ENCODE results near the gene RRP15. TPM values are rescaled to one million over a fixed set of nuclear protein-coding genes. Genes with fewer than 3 reads are reported as not detected.
A peak's percentile ranks its signal among the peaks of the same experiment; 100 is the strongest.

RRP15 gene
- total and polyA plus RNA-seq, 2 of the 8 experiments (the other 6 are each of a cell fraction or from before 2014, with no cell fraction given): 3.7 to 52.8 TPM

GRCh38 chr1:218345673-218346390, 60.7 kb downstream of the RRP15 start:
- no peak overlapping the region for H3K27ac ChIP-seq (ENCODE audit: low read depth, low read length)
- TF ChIP-seq SIX5 (IDR thresholded peaks at IDR 0.05; ENCODE audit: low read depth, low read length) (no peak), CHD2 (IDR thresholded peaks at IDR 0.05; ENCODE audit: low read length) (no peak), EGR1 (IDR thresholded peaks at IDR 0.05; ENCODE audit: borderline replicate concordance, low read depth, low read length) (no peak), TCF12 (IDR thresholded peaks at IDR 0.05; ENCODE audit: low read depth, low read length) (no peak), RAD21 (IDR thresholded peaks at IDR 0.05 in 1 of 2, conservative IDR thresholded peaks at IDR 0.05 in 1 of 2; ENCODE audit: low read depth in 2 of 2, low read length in 2 of 2) (no peak), POLR2AphosphoS5 (IDR thresholded peaks at IDR 0.05; ENCODE audit: low read depth, low read length) (peak; percentile 31; the same call in 1 of the 2 replicates), SIN3A (conservative IDR thresholded peaks at IDR 0.05 in 1 of 2, IDR thresholded peaks at IDR 0.05 in 1 of 2; ENCODE audit: low read depth in 1 of 2, low read length in 2 of 2) (0 out of 4 replicates have a peak, but pooled peaks of 1 of the 2 experiments have one; percentile 16), NRF1 (IDR thresholded peaks at IDR 0.05; ENCODE audit: low read depth, low read length) (no peak), NANOG (IDR thresholded peaks at IDR 0.05; ENCODE audit: insufficient read depth, low read depth, low read length, poor library complexity, severe bottlenecking) (no peak), SUZ12 (IDR thresholded peaks at IDR 0.05; ENCODE audit: low read length) (peak; percentile 60; the same call in 1 of the 2 replicates)
- TF ChIP-seq, protein P1, sequence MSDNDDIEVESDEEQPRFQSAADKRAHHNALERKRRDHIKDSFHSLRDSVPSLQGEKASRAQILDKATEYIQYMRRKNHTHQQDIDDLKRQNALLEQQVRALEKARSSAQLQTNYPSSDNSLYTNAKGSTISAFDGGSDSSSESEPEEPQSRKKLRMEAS (IDR thresholded peaks at IDR 0.05): peak; percentile 71; the same call in 1 of the 2 replicates

More at GRCh38 chr1:218345673-218346390, 60.7 kb downstream of the RRP15 start:
- H3K23me2 ChIP-seq (ENCODE audit: low read depth, low read length): peaks cover 24% of the 10 kb centered on the region
- POLR2A ChIA-PET (ENCODE audit: partially characterized antibody): interaction anchor here (0.7 to 1.7 kb wide), 10 partner anchors 8 to 175 kb away, joined by 3 to 10 read pairs (median 3); no protein-coding TSS in a partner anchor
- peak overlapping the region; percentile 72 to 88 (median 80) for H3K4me3 ChIP-seq (ENCODE audit: extremely low read depth in 1 of 4, insufficient read depth in 2 of 4, low read depth in 3 of 4, low read length in 4 of 4)
- no peaks in the 10 kb centered on the region for H3K79me1 ChIP-seq (ENCODE audit: low read depth, low read length)
- no peak overlapping the region for H4K5ac ChIP-seq (ENCODE audit: insufficient read length, low read depth, low read length)
- FAIRE-seq: no peak
- CTCF ChIA-PET (ENCODE audit: partially characterized antibody): interaction anchor here (0.6 to 3.3 kb wide), 16 partner anchors 8 to 1467 kb away, joined by 3 to 20 read pairs (median 3); no protein-coding TSS in a partner anchor
- H3K56ac ChIP-seq (replicated peaks; ENCODE audit: insufficient read length, low read depth, low read length): peak overlapping the region; percentile 17
- no peaks in the 10 kb centered on the region for H3K36me3 ChIP-seq (ENCODE audit: control insufficient read depth in 2 of 4, insufficient read depth in 4 of 4, low read length in 3 of 4)
- peak overlapping the region; percentile 64; the same call in 1 of the 2 replicates for H2BK12ac ChIP-seq (ENCODE audit: low read depth, low read length)
- H3K79me2 ChIP-seq (ENCODE audit: control insufficient read depth in 1 of 2, insufficient read depth in 2 of 2, low read length in 2 of 2): no peaks in the 10 kb centered on the region
- H2AFZ ChIP-seq (ENCODE audit: low read length): peak overlapping the region; percentile 69; the same call in 1 of the 2 replicates
- no peak overlapping the region for H3K14ac ChIP-seq (ENCODE audit: insufficient read length)
- H3K27me3 ChIP-seq (replicated peaks in 1 of 4; ENCODE audit: control insufficient read depth in 3 of 4, extremely low read depth in 1 of 4, insufficient read depth in 3 of 4, low read length in 3 of 4): peaks cover 0 to 16% (median 6%) of the 10 kb centered on the region in 4 experiments; a peak in 5 of 7 replicates
- peak overlapping the region; percentile 42; the same call in 1 of the 2 replicates for H2BK5ac ChIP-seq (ENCODE audit: low read depth, low read length)
- no peak overlapping the region for H2BK120ac ChIP-seq (replicated peaks; ENCODE audit: low read depth, low read length)
- peak overlapping the region; percentile 51 for H3K18ac ChIP-seq (ENCODE audit: extremely low read depth, low read length)
- DNase-seq (ENCODE audit: low read depth in 1 of 2, low spot score in 2 of 2): peak in 1 of 2 experiments; percentile 75
- H2AK5ac ChIP-seq (ENCODE audit: low read depth, low read length): no peak overlapping the region
- 0% methylated on average over 45 of the region's 64 CpGs; no CpG with 5 or more reads in 1 of the 2 experiments for WGBS, 2 experiments (ENCODE audit: extremely low coverage in 1 of 2, insufficient coverage in 1 of 2, insufficient read length in 1 of 2, insufficient replicate concordance in 2 of 2, low coverage in 1 of 2, low lambda C conversion rate in 2 of 2, missing lambda C conversion rate in 1 of 2)
- H3K4ac ChIP-seq (replicated peaks; ENCODE audit: insufficient read length, low read depth, low read length): no peak overlapping the region
- peak overlapping the region; percentile 25 to 63 (median 54); a peak in 6 of 7 replicates for H3K9ac ChIP-seq (replicated peaks in 1 of 4; ENCODE audit: extremely low read depth in 1 of 4, low read depth in 3 of 4, low read length in 3 of 4)
- H4K8ac ChIP-seq (ENCODE audit: extremely low read depth, insufficient read depth, low read length): no peak overlapping the region; the same call in 1 of the 2 replicates
- no peaks in the 10 kb centered on the region; a peak in 3 of 7 replicates for H3K4me1 ChIP-seq (replicated peaks in 1 of 4; ENCODE audit: control insufficient read depth in 3 of 4, insufficient read depth in 4 of 4, low read length in 3 of 4)
- no peak overlapping the region for H4K91ac ChIP-seq (replicated peaks; ENCODE audit: insufficient read length, low read length)
- H2BK15ac ChIP-seq (ENCODE audit: low read length): no peak overlapping the region
- no peak overlapping the region for H2BK20ac ChIP-seq (ENCODE audit: low read length)
- H4K20me1 ChIP-seq (replicated peaks in 1 of 2; ENCODE audit: control insufficient read depth in 1 of 2, insufficient read depth in 2 of 2, low read length in 2 of 2): no peaks in the 10 kb centered on the region
- H3K9me3 ChIP-seq (ENCODE audit: insufficient read depth in 2 of 2, low read depth in 1 of 2, low read length in 1 of 2): no peaks in the 10 kb centered on the region
- H3K4me2 ChIP-seq (ENCODE audit: insufficient read depth in 1 of 2, low read depth in 2 of 2, low read length in 2 of 2): peak overlapping the region; percentile 83 to 95
- H3K23ac ChIP-seq (ENCODE audit: insufficient read length): no peak overlapping the region

Data from H1 (cell line).